ENCODE measurements around the gene BET1L.
"Not testable (repeated sequence)": the region's sequence is repeated elsewhere in the genome, so short reads cannot be mapped to it uniquely, and the experiment has no call there.

Gene BET1L

DNA sequence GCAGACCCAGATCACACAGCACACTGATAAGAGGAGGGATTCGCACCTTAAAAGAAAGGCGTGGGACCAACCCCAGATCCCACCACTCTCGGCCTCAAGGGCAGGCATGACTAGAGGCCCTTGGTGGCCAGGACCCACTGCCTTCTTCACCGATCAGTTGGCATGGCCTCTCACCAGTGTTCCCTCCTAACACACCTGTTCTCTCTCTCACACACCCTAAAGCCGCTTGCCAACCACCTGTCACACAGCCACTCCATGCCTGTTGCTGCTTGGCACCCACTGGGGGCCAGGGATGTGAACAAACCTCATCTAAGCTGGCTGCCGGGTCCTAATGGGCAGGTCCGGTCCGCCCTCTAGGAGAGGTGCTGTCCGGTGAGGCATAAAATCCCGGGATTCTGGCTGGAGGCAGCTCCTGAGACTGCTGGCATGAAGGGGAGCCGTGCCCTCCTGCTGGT, 14.5 kb downstream of the BET1L start, which contains the start of gene SCGB1C1:
Gene SCGB1C1 (plus strand): TSS at position 405 of the 455 bp plus-strand sequence. CDS start 22 bp downstream, at position 427.
- not testable (repeated sequence) for DNase-seq

DNA sequence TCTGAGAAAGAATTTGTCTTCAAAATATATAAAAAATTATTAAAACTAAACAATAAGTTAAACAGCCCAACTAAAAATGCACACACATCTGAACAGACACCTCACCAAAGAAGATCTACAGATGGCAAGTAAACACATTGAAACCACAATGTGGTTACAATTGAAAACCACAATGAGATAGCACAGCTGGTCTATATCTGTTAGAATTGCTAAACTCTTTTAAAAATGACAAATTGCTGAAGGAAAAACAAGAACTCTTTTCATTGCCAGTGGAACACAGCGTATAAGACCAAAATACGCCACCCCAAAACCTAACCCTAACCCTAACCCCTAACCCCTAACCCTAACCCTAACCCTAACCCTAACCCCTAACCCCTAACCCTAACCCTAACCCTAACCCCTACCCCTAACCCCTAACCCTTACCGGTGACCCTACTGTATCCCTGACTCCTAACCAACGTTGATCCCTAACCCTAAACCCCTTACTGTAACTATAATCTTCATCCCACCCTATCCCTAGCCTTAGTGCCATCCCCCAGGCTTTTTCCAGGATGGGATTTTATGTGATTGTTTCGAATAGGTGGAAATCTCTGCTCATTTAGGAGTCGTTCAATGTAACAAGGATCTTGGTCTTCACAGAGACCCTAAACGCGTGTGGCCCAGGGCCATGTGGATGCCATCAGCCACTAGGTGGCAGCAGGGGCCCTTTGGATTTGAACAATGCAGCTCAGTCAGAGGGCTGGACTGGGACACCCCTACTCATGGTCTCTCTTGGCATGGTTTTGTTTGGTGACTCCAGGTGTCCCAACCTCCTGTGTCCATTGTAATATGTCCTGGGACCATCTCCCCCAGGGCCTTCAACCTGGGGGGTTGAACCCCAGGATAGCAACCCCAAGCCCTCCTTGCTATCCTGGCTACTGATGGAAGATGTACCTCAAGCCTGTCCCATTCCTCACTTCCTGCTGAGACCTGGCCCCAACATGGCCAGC, 15.4 kb downstream of the BET1L start:
- not testable (repeated sequence) for DNase-seq

DNA sequence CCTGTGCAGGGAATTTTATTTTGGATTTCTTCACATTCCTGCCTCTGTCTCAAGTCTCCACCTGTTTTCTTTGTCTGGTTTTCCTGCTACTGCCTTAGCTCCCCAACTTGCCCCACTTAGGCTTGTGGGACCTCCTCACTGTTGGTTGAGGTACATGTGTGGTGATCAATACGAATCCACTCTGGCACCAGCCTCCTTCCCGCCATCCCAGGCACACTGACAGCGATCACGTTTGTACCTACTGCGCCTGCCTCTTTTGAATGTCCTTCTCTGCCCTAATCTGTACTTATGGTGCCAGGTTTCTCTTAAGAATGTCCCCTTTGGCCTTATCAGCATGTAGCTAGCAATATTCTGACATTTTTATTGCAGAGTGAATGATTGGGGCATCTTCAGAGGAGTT, 16.7 kb downstream of the BET1L start:
- DNase-seq: not testable (repeated sequence)

DNA sequence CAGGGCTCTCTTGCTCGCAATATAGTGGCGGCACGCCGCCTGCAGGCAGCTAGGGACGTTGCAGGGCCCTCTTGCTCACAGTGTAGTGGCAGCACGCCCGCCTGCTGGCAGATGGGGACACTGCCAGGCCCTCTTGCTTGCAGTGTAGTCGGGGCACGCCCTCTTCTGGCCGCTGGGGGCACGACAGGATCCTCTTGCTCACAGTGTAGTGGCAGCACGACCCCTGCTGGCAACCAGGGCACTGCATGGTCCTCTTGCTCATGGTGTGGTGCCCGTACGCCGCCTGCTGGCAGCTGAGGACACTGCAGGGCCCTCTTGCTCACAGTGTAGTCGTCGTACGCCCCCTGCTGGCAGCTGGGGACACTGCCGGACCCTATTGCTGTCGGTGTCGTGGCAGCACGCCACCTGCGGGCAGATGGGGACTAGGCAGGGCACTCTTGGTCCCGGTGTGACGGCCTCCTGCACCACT, 17.3 kb downstream of the BET1L start:
- not testable (repeated sequence) for DNase-seq

DNA sequence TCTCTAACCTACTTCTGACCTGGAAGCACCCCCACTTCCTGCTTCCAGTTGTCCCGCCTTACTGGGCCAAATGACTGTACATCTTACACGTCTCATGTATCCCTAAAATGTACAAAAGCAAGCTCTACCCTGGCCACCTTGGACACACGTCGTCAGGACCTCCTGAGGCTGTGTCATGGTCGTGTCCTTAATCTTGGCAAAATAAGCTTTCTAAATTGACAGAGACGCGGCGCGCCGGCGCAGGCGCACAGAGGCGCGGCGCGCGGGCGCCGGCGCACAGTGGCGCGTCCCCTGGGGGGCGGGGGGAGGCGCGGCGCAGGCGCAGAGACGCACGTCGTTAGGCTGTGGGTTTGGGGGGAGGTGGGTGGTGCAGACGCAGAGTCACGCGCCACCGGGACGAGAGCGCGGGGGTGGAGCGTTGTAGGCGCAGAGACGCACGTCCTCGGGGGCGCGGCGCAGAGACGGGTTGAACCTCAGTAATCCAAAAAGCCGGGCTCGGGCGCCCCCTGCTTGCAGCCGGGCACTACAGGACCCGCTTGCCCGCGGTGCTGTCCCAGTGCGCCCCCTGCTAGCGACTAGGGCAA, 17.9 kb downstream of the BET1L start:
- not testable (repeated sequence) for DNase-seq

DNA sequence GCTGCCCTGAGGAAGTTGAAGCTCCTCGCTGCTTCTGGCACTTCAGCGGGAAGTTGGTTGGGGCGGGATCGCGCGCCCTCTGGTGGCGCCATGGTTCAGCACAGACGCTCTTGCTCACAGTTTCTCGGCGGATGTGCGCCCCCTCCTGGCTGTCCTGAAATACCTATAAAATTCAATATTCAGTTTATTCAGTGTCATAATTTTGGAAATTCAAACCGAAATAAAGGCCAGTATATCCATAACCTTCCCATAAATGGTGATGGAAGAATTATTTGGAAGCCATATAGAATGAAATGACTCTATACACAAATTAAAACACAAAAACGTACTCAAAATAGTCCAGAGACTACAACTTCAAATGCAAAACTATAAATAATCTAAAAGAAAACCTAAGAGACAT, 27.0 kb downstream of the BET1L start:
- DNase-seq: not testable (repeated sequence)
